Gastrocnemius medialis (tissue), 4 donors: ENCODE results near the gene ERO1B. TPM values are rescaled to one million over a fixed set of nuclear protein-coding genes. Genes with fewer than 3 reads are reported as not detected.

Experiments
- ATAC-seq, 2 donors: fragments of 150-250 bp; one replicate each; pipeline ENCODE4 v1.9.1; 2016
- DNase-seq, 2 donors: peaks; one replicate each; pipeline ENCODE4 v3.0.0-alpha.2; 2019
- H3K27ac ChIP-seq, 4 donors: fragments of 200-600 bp; sonication (generic); 1 replicate in 1 of 4; 2 replicates in 3 of 4; pipeline ENCODE4 v1.5.1; 2016 to 2018; ENCODE audit warnings: mild to moderate bottlenecking in 2 of 4, moderate library complexity in 1 of 4
- H3K27me3 ChIP-seq, 3 donors: fragments of 200-600 bp; sonication (generic) in 2 of 3; 1 replicate in 1 of 3; 2 replicates in 2 of 3; pipeline versions ENCODE4 v1.5.1 to v1.6.0; 2016 to 2019; ENCODE audit warnings: mild to moderate bottlenecking in 1 of 3, moderate library complexity in 1 of 3
- H3K36me3 ChIP-seq, 2 donors: fragments of 200-600 bp; sonication (generic) in 1 of 2; one replicate each; pipeline ENCODE4 v1.5.1; 2017 to 2018
- H3K4me1 ChIP-seq, 2 donors: fragments of 200-600 bp; sonication (generic) in 1 of 2; one replicate each; pipeline ENCODE4 v1.5.1; 2016 to 2017; ENCODE audit warnings: mild to moderate bottlenecking in 2 of 2
- H3K4me3 ChIP-seq, 4 donors: fragments of 200-600 bp; sonication (generic) in 3 of 4; 1 replicate in 1 of 4; 2 replicates in 3 of 4; pipeline ENCODE4 v1.5.1; 2016 to 2019; ENCODE audit warnings: mild to moderate bottlenecking in 2 of 4
- H3K9me3 ChIP-seq, 3 donors: fragments of 200-600 bp; sonication (generic) in 2 of 3; 1 replicate in 1 of 3; 2 replicates in 2 of 3; pipeline ENCODE4 v1.5.1; 2016 to 2019
- POLR2A ChIP-seq, 2 donors: fragments of 450-650 bp; IDR thresholded peaks; one replicate each; pipeline ENCODE4 v1.6.1; 2017; ENCODE audit warnings: antibody characterized with exemption in 2 of 2, mild to moderate bottlenecking in 2 of 2, moderate library complexity in 2 of 2
- in situ Hi-C, 4 donors: fragments of 200-750 bp; cut with MboI; loops; one replicate each; pipeline versions ENCODE4 v1.15.0 to v1.8.0; 2017; ENCODE audit warnings: low sequenced_read_pairs in 4 of 4
- intact Hi-C: fragments of 100-400 bp; cut with DNase I; formaldehyde crosslinking; loops from one replicate; pipeline ENCODE4 v1.15.1; 2023; ENCODE audit warnings: low total_unique reads
- total RNA-seq, 4 donors: library from RNA; depleted of rRNA; stranded (reverse); fragments of >200 nt; gene quantifications; one replicate each; pipeline versions ENCODE4 v1.1.0 to v1.2.3, GENCODE V29; 2016
- TF ChIP-seq, protein P1 (sequence below), 5 experiments: fragments of 450-650 bp in 3 of 5; fragments of 200-600 bp in 2 of 5; sonication (generic) in 2 of 5; IDR thresholded peaks in 4 of 5; conservative IDR thresholded peaks in 1 of 5; 1 replicate in 4 of 5; 2 replicates in 1 of 5; pipeline ENCODE4 v1.5.1; 2016 to 2019; ENCODE audit warnings: antibody characterized with exemption in 5 of 5, mild to moderate bottlenecking in 3 of 5, moderate library complexity in 3 of 5

Gene ERO1B
- total RNA-seq, 4 donors from 2014 or later = 3.6 to 10.2 (median 5.8) TPM

DNA sequence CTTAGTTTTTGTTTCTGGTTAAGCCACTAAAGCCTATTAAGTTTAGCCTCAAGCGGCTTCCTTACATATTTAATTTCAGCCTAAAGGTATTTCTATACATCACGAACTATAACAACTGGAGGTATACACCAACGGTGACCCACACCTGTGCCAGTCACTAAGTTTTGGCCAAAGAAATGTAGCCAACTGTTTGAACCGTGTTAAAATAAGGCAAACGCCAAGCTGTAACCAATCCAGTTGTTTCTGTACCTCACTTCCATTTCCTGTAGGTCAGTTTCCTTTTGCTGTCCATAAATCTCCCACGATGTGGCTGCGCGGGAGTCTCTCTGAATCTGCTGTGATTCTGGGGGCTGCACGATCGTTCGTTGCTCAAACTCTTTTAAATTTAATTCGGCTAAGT is 5.6 kb upstream of the ERO1B start:
- intact Hi-C loops (loop anchor here (10.0 kb wide), 2 partner anchors 423 to 507 kb away; partner anchors contain the start of genes LYST and MTR), in situ Hi-C loops (loop anchor here in 2 of 4 donors (10.0 to 25.0 kb wide), 2 partner anchors 500 to 507 kb away; partner anchors contain the start of gene MTR (in 2 of the 2))
- peaks cover 6 to 14% (median 12%) of the 10 kb centered on the region in 3 donors for H3K27me3 ChIP-seq
- H3K4me3 ChIP-seq = no peak overlapping the region
- DNase-seq (no peak), ATAC-seq (no peak)
- TF ChIP-seq, protein P1, sequence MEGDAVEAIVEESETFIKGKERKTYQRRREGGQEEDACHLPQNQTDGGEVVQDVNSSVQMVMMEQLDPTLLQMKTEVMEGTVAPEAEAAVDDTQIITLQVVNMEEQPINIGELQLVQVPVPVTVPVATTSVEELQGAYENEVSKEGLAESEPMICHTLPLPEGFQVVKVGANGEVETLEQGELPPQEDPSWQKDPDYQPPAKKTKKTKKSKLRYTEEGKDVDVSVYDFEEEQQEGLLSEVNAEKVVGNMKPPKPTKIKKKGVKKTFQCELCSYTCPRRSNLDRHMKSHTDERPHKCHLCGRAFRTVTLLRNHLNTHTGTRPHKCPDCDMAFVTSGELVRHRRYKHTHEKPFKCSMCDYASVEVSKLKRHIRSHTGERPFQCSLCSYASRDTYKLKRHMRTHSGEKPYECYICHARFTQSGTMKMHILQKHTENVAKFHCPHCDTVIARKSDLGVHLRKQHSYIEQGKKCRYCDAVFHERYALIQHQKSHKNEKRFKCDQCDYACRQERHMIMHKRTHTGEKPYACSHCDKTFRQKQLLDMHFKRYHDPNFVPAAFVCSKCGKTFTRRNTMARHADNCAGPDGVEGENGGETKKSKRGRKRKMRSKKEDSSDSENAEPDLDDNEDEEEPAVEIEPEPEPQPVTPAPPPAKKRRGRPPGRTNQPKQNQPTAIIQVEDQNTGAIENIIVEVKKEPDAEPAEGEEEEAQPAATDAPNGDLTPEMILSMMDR (IDR thresholded peaks at IDR 0.05 in 4 of 5, conservative IDR thresholded peaks at IDR 0.05 in 1 of 5) = no peak
- peaks cover 0 to 5% of the 10 kb centered on the region in 2 donors for H3K4me1 ChIP-seq
- H3K9me3 ChIP-seq = no peaks in the 10 kb centered on the region
- no peak overlapping the region for H3K27ac ChIP-seq
- no peaks in the 10 kb centered on the region for H3K36me3 ChIP-seq

DNA sequence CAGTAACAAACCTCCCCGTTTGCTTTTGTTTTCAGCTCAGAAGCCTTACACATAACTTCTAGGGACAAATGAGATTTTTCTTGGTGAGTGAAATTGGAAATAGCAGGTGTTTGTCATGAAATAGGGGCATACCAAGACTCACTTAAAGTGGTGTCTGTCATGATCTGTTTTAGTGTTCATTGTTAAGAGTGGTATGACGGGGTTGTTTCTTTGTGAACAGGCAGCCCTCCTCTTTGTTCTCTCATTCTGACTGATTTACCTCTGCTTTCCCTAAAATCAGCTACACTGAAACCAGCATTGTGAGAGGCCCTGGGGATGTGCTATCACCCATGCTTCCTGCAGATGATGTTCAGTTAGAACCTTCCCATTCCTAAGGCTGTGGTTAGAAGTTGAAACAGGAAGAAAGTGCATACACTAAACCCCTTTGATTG is 2.5 kb upstream of the ERO1B start:
- DNase-seq (no peak), ATAC-seq (no peak)
- Histone ChIP-seq H3K4me1 (peaks cover 9% of the 10 kb centered on the region in 2 donors), H3K27me3 (peaks cover 6 to 14% (median 12%) of the 10 kb centered on the region in 3 donors), H3K4me3 (no peak overlapping the region), H3K9me3 (no peaks in the 10 kb centered on the region), H3K27ac (no peak overlapping the region), H3K36me3 (no peaks in the 10 kb centered on the region)
- intact Hi-C loops (loop anchor here (5.0 to 10.0 kb wide), 3 partner anchors 238 to 510 kb away; partner anchors contain the start of genes LGALS8, LYST and MTR), in situ Hi-C loops (loop anchor here in 2 of 4 donors (10.0 to 25.0 kb wide), 2 partner anchors 503 to 510 kb away; partner anchors contain the start of gene MTR (in 2 of the 2))
- TF ChIP-seq POLR2A (IDR thresholded peaks at IDR 0.05) = no peak
- TF ChIP-seq, protein P1 (IDR thresholded peaks at IDR 0.05 in 4 of 5, conservative IDR thresholded peaks at IDR 0.05 in 1 of 5) = no peak

DNA sequence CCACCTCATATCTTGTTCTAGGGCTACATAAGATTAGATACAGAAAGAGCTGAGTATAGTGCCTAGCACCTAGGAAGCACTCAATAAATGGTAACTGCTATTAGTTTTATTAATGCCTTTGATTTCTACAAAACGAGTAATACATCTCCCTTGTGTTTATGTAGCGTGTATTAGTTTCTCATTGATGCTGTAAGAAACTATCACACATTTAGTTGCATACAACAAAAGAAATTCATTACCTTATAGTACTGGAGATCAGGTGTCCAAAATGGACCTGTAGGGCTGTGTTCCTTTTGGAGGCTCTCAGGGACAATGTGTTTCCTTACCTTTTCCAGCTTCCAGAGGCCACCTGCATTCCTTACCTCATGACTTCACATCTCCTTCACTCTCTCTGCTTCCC is 961 bp upstream of the ERO1B start:
- Histone ChIP-seq H3K36me3 (no peaks in the 10 kb centered on the region), H3K4me1 (peaks cover 9% of the 10 kb centered on the region in 2 donors), H3K4me3 (peak overlapping the region; percentile 82 to 96 (median 94)), H3K9me3 (no peaks in the 10 kb centered on the region), H3K27me3 (peaks cover 3 to 14% (median 10%) of the 10 kb centered on the region in 3 donors), H3K27ac (no peak overlapping the region)
- in situ Hi-C loops = loop anchor here in 2 of 4 donors (10.0 to 25.0 kb wide), 2 partner anchors 505 to 512 kb away; partner anchors contain the start of gene MTR (in 2 of the 2)
- ATAC-seq (no peak), DNase-seq (no peak)
- TF ChIP-seq POLR2A (IDR thresholded peaks at IDR 0.05) = no peak
- TF ChIP-seq, protein P1 (IDR thresholded peaks at IDR 0.05 in 4 of 5, conservative IDR thresholded peaks at IDR 0.05 in 1 of 5) = no peak
- intact Hi-C loops = loop anchor here (5.0 to 10.0 kb wide), 3 partner anchors 240 to 512 kb away; partner anchors contain the start of genes LGALS8, LYST and MTR

DNA sequence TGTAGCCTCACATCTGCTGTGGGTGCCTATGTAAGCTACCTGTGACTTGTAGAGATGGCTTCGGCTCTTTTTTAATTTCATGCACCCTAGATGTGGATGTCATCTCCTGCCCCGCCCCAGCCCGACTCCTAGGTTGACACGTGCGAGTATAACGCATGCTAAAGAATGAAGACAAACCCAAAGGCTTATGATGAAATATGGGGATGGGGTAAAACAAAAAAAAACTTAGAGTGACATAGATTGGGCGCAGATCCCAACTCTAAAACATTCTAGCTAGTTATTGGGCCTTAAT is 613 bp upstream of the ERO1B start:
- peaks cover 0 to 10% (median 7%) of the 10 kb centered on the region in 3 donors for H3K27me3 ChIP-seq
- ATAC-seq (no peak), DNase-seq (no peak)
- no peaks in the 10 kb centered on the region for H3K36me3 ChIP-seq
- in situ Hi-C loops = loop anchor here in 2 of 4 donors (10.0 to 25.0 kb wide), 2 partner anchors 505 to 512 kb away; partner anchors contain the start of gene MTR (in 2 of the 2)
- H3K27ac ChIP-seq = peak overlapping the region; percentile 66 to 93 (median 86)
- H3K4me3 ChIP-seq = peak overlapping the region; percentile 82 to 96 (median 94)
- no peaks in the 10 kb centered on the region for H3K9me3 ChIP-seq
- no peak for TF ChIP-seq POLR2A (IDR thresholded peaks at IDR 0.05)
- TF ChIP-seq, protein P1 (IDR thresholded peaks at IDR 0.05 in 4 of 5, conservative IDR thresholded peaks at IDR 0.05 in 1 of 5) = no peak
- intact Hi-C loops = loop anchor here (5.0 to 10.0 kb wide), 3 partner anchors 240 to 512 kb away; partner anchors contain the start of genes LGALS8, LYST and MTR
- peaks cover 9% of the 10 kb centered on the region in 2 donors for H3K4me1 ChIP-seq
